ENCODE data around the gene CDYL. TPM values are rescaled to one million over a fixed set of nuclear protein-coding genes. Genes with fewer than 3 reads are reported as not detected.

CDYL gene
- total RNA-seq, 1 donor from 2014 or later, result 27.8 TPM

DNA sequence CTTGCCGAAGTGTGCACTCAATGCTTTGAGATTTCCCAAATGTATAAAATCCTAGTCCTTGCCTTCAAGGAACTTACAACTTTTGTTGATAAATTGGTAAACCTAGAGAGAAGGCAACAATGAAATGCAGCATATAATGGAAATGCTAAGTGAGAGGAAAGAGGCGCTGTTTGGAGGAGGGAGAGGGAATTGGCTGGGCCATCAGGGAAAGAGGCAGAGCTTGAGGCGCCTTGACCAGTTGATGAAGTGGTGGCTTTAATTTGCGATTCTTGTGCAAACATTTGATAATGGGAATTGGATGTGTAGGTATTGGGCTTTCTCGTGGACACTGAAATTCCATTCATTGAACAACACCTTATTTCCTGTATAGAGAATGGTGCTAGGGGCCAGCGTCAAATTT, 1.9 kb upstream of the CDYL start:
- no peak for DNase-seq (ENCODE audit: low read depth in 2 of 2)

DNA sequence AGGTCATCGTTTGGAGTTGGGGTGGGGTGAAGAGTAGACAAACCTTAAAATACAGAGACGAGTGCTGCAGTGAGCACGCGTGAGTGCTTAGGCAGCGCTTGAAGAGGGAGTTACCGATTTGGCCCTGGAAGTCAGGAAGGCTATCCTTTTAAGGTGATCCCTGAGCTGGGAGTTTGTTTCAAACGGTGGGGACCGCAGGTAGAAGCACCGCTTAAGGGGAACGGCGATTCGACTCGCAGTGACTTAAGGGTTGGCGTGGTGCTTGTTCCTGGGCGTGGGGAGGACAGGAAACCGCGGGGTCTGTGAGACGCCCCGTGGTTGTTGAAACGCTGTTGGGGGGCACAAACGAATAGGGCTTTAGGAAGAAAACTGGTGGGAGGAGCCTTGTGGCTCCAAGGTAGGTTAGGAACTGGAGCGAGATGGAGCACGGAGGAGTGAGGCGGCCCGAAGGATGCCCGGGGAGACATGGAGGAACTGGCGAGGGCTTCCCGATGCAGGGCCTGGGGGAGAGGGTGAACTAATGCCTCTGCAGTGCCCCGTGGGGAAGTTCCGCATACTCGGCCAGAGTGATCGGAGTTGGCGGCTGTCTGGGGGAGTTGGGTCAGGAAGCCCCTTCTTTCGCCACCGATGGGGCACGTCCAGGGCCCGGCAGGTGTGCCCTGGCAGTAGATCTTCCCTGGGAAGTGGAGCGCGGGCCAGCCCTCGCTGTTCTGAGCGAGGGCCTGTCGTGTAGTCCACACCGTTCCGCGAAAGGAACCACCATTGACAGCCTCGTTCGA, 1.3 kb upstream of the CDYL start:
- peak in 1 of 2 donors; percentile 8 for DNase-seq (ENCODE audit: low read depth in 2 of 2)

DNA sequence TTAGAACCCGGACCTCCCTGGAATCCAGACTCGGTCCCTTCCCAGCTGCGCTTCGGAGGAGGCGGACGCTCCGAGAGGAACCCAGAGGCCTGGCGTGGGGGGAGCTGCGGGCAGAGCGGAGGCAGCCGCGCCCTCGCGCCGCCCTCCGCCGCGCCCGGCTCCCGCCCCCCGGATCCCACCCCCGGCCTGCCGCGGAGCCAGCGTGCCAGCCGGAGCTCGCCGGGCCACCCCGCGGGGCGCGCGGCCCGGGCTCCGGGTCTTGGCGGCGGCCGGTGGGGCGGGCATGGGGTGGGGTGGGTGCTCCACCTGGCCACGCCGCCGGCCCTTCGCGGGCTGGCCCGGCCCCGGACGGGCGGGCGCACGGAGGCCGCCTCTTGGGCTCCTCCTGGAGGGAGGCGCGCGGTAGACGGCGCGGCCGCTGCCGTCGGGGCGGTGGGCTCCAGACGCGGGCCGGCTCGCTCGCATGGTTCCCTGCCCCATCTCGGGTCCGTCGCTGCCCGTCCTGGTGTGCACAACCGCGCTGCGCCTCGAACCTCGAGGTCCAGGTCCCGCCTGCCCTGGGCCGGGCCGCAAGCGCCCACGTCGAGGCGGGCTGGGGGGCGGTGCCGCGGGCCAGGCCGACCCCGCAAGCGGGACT, 592 bp upstream of the CDYL start:
- peak; percentile 89 to 92 for DNase-seq (ENCODE audit: low read depth in 2 of 2)

DNA sequence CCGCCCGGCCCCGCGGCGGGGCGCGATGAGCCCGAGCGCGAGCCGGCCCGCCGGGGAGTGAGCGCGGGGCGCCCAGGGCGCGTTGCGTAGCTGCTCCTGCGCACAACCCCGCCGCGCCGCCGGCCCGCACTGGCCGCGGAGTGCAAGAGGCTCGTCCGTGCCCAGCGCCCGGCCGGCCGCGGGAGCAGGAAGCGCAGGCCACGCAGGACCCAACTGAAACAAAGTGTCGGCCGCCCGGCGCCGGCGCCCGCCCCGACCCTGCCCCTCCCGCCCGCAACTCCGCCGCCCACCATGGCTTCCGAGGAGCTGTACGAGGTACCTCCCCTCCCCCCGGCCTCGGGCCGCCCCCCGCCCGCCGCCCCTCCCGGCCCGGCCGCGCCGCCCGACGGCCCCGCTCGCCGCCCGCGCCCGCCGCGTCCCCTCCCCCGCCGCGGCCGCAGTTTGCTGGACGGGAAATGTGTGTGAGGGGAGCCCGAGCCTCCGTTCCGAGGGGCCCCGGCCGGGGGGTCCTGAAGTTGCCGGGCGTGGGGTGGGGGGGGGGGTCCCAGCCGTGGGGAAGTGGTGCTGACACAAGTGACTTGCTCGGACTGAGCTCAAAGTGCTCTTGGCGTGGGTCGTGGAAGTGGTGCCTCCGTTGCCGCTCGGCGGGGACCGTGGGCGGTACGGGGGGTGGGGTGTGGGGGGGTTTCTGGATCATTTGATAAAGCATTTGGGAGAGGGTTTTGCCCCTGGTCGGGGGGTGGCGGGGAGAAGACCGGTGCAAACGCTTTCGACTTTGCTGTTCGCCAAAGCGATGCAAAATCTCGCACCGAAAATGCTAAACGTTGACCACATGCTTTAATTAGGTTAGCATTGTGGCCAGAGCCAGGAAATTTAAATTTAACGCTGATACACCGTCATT, 539 bp downstream of the CDYL start:
- DNase-seq (ENCODE audit: low read depth in 2 of 2), result peak; percentile 59 to 69

DNA sequence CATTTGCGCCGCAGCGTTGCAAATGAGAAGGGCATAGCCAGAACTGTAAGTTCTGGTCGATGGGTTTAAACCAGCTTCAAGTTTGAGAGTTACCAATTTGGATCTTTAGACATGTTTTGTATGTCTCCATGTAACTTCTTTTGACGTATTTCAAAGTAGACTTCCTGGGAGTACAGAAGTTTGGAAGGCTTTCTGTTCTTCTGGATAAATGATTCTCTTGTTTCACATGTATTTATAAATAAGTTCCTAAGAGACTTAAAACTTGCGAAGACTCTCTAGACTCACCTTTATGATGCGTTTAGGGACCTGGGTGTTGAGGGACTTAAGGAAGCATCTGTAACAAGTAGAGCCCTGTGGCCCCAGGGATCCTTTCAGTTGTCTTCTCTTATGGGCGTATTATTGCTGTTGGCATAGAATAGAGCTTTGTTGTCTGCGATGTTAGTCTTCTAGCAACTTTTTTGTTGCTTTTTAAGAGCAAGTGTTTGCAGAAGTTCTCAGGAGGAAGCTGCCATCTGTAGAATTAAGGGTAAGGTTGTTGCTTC, 1.3 kb downstream of the CDYL start:
- DNase-seq (ENCODE audit: low read depth in 2 of 2), result peak in 1 of 2 donors; percentile 20

DNA sequence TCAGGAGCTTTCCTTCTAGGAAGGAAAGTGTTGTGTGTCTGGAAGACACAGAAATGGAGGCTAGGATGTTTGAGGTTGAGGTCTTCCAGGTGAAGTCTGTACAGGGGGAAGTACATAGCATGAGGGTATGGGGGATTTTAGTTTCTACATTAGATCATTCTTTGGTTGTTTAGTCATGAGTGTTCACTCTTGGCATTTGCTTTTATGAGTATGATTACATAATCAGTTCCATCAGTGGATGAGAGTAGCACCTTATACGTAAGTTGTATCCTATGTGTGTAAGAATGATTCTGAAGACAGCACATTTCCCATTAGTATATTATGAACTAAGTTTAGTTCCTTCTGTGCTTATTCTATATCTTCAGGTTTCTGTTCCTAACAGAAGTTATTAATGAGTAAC, 1.9 kb downstream of the CDYL start:
- DNase-seq (ENCODE audit: low read depth in 2 of 2), result peak in 1 of 2 donors; percentile 13

DNA sequence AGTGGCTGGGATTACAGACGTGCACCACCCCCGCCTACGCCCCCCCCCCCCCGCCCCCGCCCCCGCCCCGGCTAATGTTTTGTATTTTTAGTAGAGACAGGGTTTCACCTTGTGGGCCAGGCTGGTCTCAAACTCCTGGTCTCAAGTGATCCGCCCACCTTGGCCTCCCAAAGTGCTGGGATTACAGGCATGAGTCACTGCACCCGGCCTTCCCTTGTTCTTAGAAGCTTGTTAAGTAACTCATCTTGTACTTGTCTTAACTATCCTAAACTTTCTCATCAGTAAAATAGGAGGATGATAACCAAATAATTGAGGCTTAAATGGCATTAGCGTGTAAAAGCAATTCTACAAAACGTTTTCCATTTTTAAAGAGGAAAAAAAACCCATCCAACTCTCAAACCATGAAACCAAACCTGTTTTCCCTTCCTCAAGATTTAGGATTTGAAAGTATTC, 4.2 kb downstream of the CDYL start:
- peak in 1 of 2 donors; percentile 47 for DNase-seq (ENCODE audit: low read depth in 2 of 2)

DNA sequence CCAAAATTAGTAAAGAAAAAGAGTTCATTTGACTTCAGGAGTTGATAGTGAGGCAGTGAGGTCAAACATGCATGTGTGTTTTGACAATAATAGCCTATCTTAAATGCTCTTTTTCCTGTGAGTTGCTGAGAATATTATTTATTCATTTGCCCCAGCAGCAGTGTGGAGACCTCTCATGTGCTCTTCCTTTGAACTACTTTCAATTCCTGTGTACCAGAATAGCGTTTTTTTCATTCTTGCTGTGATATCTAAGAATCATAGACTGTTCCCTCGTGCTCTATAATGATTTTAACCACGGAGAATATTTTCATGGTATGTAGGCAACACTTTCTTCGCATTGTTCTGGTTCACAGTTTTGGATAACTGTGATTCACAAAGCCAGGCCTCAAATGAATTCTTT, 5.2 kb downstream of the CDYL start:
- DNase-seq (ENCODE audit: low read depth in 2 of 2), result peak in 1 of 2 donors; percentile 30

DNA sequence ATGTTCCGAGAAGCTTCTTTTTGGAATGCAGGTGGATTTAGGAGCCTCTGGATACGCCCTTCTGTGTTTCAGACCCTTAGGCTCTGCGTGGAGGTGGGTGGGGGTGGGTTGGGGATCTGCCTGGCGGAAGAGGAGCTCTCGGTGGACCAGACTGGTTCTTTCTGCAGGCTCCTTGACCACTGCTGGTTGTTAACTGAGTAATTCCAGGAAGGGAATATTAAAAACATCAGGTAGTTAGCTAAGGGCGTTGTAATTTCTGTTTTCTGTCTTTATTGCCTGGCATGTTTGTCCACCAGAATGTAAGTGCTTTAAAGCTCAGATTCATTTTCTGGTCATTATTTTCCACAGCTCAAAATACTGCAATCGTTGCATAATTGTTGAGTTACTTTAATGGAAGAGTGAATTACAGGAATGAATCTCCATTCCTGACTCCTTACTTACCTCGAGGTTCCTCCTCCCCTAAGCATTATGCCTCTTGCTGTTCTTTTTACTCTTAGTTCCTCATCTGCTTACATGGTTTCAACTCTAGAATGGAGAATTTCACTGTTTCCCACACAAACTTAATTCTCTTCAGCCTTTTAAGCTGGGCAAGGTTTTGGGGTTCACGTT, 5.9 kb downstream of the CDYL start:
- no peak for DNase-seq (ENCODE audit: low read depth in 2 of 2)

DNA sequence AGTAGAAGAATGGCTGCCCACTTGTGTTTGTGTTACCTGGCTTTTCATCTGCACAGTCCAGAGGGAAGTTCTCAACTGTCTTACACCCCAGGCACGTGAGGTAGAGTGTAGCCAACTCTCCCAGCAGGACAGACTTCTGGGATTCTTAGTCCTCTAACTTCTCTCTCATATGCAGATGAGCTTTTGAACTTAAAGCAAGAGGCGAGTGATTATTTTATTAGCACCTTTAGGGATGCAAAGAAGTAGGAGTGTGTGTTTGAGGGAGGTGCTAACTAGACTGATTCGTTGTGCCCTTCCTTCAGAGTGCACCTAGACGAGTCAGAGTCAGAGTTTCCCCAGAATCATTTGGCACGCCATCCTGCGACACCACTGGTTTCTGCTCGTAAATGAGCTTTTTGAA, 10.8 kb downstream of the CDYL start:
- no peak for DNase-seq (ENCODE audit: low read depth in 2 of 2)

DNA sequence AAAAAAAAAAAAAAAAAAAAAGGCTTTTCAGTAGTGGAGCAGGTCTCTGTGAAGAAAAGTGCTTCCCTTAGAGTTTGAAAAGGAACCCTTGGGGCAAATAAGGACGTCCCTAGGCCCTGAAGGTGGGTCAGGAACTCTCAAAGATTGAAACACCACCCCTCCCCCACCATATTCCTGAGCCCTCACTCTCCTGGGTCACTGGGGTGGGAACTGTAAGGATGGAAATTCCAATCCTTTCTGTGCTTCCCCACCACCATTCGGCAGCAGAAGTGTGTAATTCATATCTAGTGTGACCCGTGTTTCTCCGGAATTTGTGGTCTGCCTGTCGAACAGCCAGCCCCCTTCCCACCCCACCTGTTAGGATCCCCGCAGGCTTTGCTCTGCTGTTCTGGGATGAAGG, 12.3 kb downstream of the CDYL start:
- DNase-seq (ENCODE audit: low read depth in 2 of 2), result no peak

DNA sequence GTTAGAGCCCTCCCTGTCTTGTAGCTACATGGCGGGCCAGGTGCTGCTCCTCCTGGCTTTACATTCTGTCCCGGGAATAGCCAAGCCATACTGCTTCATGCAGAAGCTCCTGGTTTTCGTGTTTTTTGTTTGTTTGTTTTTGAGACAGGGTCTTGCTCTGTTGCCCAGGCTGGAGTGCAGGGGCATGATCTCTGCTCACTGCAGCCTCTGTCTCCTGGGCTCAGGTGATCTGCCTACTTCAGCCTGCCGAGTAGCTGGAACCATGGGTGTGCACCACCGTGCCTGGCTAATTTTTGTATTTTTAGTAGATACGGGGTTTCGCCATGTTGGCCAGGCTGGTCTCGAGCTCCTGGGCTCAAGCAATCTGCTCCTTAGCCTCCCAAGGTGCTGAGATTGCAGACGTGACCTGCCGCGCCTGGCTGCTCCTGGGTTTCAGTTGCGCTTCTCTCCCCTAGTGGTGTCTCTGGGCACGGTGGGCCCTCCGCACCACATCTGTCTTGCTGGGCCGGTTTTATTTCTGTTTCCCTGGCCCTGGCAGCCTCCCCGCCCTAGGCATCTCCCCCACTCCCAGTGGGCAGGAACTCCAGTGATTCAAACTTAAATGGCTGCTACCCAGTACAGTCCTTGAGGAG, 12.9 kb downstream of the CDYL start:
- DNase-seq (ENCODE audit: low read depth in 2 of 2), result no peak

DNA sequence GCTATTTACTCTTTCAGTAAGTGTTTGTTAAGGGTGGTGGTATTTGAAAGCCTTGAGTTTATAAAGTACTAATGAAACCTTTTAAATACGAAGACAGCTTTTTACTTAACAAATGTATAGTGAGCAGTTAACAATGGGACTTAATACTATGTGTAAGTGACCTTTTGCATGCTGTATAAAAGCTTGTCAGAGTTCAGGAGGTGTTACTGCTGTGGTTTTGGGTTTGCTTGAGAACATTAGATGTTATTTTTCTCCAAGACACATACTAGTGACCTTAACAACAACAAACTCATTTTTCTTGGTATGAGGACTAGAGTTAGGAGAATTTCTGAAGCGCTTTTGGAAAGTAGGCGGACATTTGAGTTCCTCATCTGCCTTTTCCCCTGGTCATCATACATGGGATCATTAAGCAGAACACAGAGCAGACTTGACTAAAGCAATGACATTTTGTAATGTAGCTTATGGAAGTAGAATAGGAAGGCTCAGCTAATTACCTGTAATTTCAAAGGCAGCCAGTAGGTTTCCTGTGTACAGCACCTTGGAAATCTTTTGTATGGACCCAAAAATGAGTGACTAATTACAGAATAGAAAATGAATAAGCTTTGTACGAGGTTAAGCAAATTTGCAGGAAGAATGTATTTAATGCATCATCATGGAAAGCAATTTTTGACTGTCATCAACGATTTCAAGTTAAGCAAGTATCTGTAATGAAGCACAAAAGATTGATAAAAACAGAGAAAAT, 14.1 kb downstream of the CDYL start:
- no peak for DNase-seq (ENCODE audit: low read depth in 2 of 2)

DNA sequence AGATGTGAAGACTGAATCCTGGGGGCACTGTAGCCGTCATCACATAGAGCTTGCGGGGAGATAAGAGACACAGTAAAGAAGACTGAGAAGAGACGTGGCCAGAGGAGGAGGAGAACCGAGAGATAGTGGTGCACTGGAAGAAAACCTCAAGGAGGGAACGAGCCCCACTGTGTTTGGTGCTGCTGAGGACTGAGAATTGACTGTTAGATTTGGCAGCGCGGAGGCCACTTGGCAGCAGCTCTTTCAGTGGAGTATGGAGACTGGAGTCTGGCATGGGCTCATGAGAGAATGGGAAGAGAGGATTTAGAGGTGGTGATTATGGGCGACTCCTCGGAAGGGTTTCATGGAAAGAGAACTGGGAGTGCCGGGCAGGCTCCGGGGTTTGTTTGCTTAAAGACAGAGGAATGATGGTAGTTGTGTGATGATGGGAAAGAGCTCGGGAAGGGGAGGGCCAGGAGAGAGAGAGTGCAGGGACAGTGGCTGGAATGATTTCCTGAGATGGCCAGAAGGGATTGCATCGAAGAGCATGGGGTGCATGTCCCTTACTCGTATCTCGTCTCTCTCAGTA, 18.0 kb downstream of the CDYL start:
- DNase-seq (ENCODE audit: low read depth in 2 of 2), result no peak

DNA sequence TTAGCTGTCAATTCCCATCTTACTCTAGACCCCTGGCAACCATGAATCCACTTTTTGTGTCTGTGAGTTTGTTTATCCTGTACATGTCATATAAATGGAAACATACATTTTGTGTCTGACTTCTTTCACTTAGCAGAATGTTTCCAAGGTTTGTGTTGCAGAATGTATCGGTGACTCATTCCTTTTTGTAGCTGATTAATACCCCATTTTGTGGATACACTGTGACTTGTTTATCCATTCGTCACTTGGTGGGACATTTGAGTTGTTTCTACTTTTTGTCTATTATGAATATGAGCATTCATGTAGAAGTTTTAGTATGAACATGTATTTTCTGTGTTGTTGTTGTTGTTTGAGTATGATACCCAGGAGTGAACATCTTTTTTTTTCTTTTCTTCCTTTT, 21.4 kb downstream of the CDYL start:
- DNase-seq (ENCODE audit: low read depth in 2 of 2), result peak in 1 of 2 donors; percentile 54

DNA sequence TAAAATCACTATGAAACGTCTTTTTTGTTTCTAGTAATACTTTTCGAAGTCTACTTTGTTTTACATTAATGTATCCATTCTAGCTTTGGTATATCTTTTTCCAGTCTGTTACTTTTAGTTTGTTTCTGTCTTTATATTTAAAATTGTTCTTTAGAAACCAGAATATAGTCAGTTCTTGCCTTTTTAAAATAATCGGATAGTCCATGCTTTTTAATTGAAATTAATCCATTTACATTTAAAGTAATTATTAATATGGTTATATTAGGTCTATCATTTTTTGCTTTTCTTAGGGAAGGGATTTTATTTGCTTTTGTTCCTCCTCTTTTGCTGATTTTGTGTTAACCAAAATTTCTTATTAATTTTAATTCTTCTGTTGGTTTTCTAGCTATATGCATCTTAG, 23.7 kb downstream of the CDYL start:
- no peak for DNase-seq (ENCODE audit: low read depth in 2 of 2)

DNA sequence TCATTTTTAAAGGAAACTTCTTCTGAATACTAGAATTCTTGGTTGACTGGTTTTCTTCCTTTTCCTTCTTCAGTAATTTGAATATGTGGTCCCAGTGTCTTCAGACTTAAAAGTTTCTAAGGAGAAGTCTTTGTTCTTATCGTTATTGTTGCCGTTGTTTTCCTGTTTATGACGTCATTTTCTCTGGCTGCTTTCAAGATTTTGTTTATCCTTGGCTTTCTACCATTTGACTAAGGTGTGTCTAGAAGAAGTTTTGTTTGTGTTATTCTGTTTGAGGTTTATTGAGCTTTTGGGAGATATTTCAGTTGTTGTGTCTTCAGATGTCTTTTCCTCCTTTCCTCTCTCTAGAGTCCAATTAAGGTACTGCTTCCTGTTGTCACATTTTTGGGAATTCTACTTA, 24.5 kb downstream of the CDYL start:
- DNase-seq (ENCODE audit: low read depth in 2 of 2), result peak in 1 of 2 donors; percentile 72

DNA sequence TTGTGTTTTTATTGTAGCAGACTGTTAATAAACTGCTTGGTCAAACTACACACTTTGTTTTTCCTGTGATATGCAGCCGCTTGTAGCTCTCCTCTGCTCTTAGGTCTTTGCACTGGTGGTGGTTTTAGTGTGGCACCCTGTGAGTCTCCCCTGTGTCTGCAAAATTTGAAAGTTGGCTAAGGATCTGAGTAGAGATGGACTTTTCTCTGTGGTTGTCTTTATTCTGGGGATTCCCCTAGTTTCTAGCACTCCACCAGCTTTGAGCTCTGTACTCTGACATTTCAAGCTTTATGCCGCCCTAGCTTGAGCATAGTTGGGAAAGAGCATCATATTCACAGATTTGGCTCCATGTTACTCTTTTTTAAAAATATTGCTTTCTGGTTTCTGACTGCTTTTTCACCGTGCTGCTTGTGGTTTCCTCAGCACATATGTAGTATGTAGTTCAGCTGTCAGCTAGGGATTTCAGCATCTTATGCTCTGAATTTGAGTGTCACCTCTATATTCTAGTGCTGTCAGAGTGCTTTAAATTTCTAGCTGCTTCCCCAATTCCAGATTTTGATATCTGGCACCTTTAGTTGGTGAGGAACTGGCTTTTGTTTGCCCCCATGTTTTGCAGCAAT, 25.4 kb downstream of the CDYL start:
- no peak for DNase-seq (ENCODE audit: low read depth in 2 of 2)

DNA sequence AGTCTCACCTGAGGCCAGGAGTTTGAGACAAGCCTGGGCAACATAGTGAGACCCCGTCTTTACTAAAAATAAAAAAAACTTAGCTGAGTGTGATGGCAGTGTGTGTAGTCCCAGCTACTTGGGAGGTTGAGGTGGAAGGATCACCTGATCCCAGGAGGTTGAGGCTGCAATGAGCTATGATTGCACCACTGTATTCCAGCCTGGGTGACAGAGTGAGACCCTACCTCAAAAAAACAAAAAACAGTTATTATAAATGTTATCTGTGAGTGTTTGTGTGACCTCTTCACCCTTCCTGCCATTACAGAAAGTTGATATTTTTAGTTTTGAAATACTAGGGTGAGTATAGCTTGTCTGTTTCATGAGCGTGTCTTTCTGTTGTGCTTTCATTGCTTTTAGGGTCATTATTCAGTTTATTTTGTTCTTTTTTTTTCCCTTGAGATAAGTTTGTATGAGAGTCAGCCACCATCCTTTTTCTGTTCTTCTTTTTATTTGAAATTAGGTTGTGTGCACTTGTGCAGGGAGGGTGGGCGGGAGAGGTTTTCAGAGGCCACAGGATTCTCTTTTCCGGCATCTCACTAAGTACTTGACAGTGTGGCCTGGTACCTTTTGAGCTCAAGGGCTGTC, 26.2 kb downstream of the CDYL start:
- DNase-seq (ENCODE audit: low read depth in 2 of 2), result no peak

All from lung microvascular endothelial cell (primary cell).